K562 (cell line): ENCODE measurements around the gene CEP20. TPM values are rescaled to one million over a fixed set of nuclear protein-coding genes. Genes with fewer than 3 reads are reported as not detected.

Source experiments
- ATAC-seq: fragments of 200-7000 bp; cut with Tn5 transposase; 3 replicates; pipeline ENCODE4 v1.9.1; 2020; ENCODE audit warnings: moderate library complexity
- BruUV-seq: library from RNA; stranded (reverse); fragments of 400-500 nt; replicated peaks from 2 replicates; lab custom pipeline; 2021; lab: Mats Ljungman, UMichigan
- CTCF ChIA-PET: fragments of 300-600 bp; formaldehyde crosslinking; extraction: SDS; loops from one replicate; lab custom pipeline; 2021; ENCODE audit warnings: low intra/inter-chr PET ratio; lab: Yijun Ruan, JAX
- POLR2A ChIA-PET: fragments of 300-600, 350-650 bp; sonication (Branson Sonifier 250); formaldehyde crosslinking; extraction: SDS; loops from one replicate; lab custom pipeline; 2021; ENCODE audit warnings: antibody characterized with exemption, inconsistent platforms; lab: Yijun Ruan, JAX
- DNase-seq, 4 experiments: peaks; one replicate each; pipeline versions ENCODE4 v3.0.0 to v3.0.0-alpha.2; 2011 to 2018; ENCODE audit warnings: low spot score in 3 of 4, mixed read lengths in 3 of 4; ENCODE audit errors: extremely low read depth in 1 of 4
- FAIRE-seq: peaks from 2 replicates; lab custom pipeline; 2011; peaks lifted over from hg19 to GRCh38; lab: Jason Lieb, UNC
- H2AFZ ChIP-seq: 2 replicates; pipeline ENCODE4 v1.6.0; 2011; ENCODE audit warnings: low read depth, low read length, control low read depth, inconsistent platforms
- H3K27ac ChIP-seq: fragments of 200-600 bp; 3 replicates; pipeline ENCODE4 v1.8.0; 2011; ENCODE audit warnings: low read depth, mild to moderate bottlenecking, control low read depth, inconsistent platforms, low read length, moderate library complexity, mixed read lengths; ENCODE audit errors: extremely low read depth
- H3K27me3 ChIP-seq, 2 experiments: fragments of 300-600 bp in 1 of 2; 2 replicates in 1 of 2; 3 replicates in 1 of 2; pipeline versions ENCODE4 v1.6.0 to v1.8.0; 2011; ENCODE audit warnings: inconsistent platforms in 2 of 2, low read length in 2 of 2, mild to moderate bottlenecking in 1 of 2, mixed read lengths in 1 of 2, moderate library complexity in 1 of 2; ENCODE audit not compliant: control insufficient read depth in 2 of 2, insufficient read depth in 2 of 2
- H3K36me3 ChIP-seq: fragments of 300-600 bp; 3 replicates; pipeline ENCODE4 v1.8.0; 2011; ENCODE audit warnings: mild to moderate bottlenecking, low read length, inconsistent platforms; ENCODE audit not compliant: control insufficient read depth, insufficient read depth
- H3K4me1 ChIP-seq, 2 experiments: fragments of 200-600 bp in 1 of 2; replicated peaks in 1 of 2; 2 replicates in 1 of 2; 3 replicates in 1 of 2; pipeline versions ENCODE4 v1.5.1 to v1.8.0; 2011; ENCODE audit warnings: inconsistent platforms in 2 of 2, low read length in 2 of 2, mild to moderate bottlenecking in 1 of 2, mixed read lengths in 1 of 2, moderate library complexity in 1 of 2; ENCODE audit not compliant: control insufficient read depth in 2 of 2, insufficient read depth in 2 of 2
- H3K4me2 ChIP-seq: 2 replicates; pipeline ENCODE4 v1.6.1; 2011; ENCODE audit warnings: low read length, control low read depth, inconsistent platforms, mixed read lengths; ENCODE audit not compliant: insufficient read depth
- H3K4me3 ChIP-seq: fragments of 200-600 bp; sonication (generic), shearing (Covaris generic); 2 replicates; pipeline ENCODE4 v1.5.1; 2016; ENCODE audit warnings: control low read depth, inconsistent platforms
- H3K79me2 ChIP-seq: fragments of 200-600 bp; 3 replicates; pipeline ENCODE4 v1.8.0; 2011; ENCODE audit warnings: low read length, inconsistent platforms; ENCODE audit not compliant: control insufficient read depth, insufficient read depth
- H3K9ac ChIP-seq, 2 experiments: 2 replicates each; pipeline versions ENCODE4 v1.6.0 to v1.6.1; 2011; ENCODE audit warnings: low read depth in 2 of 2, low read length in 2 of 2, control low read depth in 1 of 2, inconsistent platforms in 1 of 2, mild to moderate bottlenecking in 1 of 2, mixed read lengths in 1 of 2; ENCODE audit not compliant: insufficient read depth in 1 of 2
- H3K9me1 ChIP-seq: one replicate; pipeline ENCODE4 v1.6.0; 2011; ENCODE audit warnings: inconsistent platforms, mild to moderate bottlenecking, low read length, moderate library complexity; ENCODE audit not compliant: control insufficient read depth, insufficient read depth
- H3K9me3 ChIP-seq: replicated peaks from 2 replicates; pipeline ENCODE4 v1.5.1; 2011; ENCODE audit warnings: low read depth, low read length, inconsistent platforms; ENCODE audit not compliant: control insufficient read depth, insufficient read depth
- H4K20me1 ChIP-seq: replicated peaks from 2 replicates; pipeline ENCODE4 v1.6.1; 2011; ENCODE audit warnings: low read length, inconsistent platforms, mixed read lengths; ENCODE audit not compliant: control insufficient read depth, insufficient read depth
- ADNP ChIP-seq: fragments of 200-800 bp; sonication (Bioruptor generic); IDR thresholded peaks from 2 replicates; pipeline ENCODE4 v1.6.1; 2016; ENCODE audit warnings: missing genetic modification characterization, missing compliant biosample characterization
- FOXM1 ChIP-seq, 2 experiments: fragments of 450-650 bp in 1 of 2; sonication (generic) in 1 of 2; formaldehyde crosslinking in 1 of 2; IDR thresholded peaks; 2 replicates each; pipeline versions ENCODE4 v1.6.1 to v1.9.0; 2017 to 2022; ENCODE audit warnings: low read depth in 2 of 2, mild to moderate bottlenecking in 2 of 2, missing genetic modification reagents in 1 of 2, moderate library complexity in 1 of 2
- HDAC2 ChIP-seq: fragments of 450-650 bp; IDR thresholded peaks from 2 replicates; pipeline ENCODE4 v1.6.1; 2016; ENCODE audit warnings: mild to moderate bottlenecking
- IRF1 ChIP-seq: sonication (generic); formaldehyde crosslinking; IDR thresholded peaks from 2 replicates; pipeline ENCODE4 v1.8.0; 2022; ENCODE audit warnings: missing genetic modification reagents, mild to moderate bottlenecking, borderline replicate concordance
- MBD1 ChIP-seq: fragments of 250-450 bp; sonication (Bioruptor Pico); IDR thresholded peaks from 2 replicates; pipeline ENCODE4 v1.8.0; 2022; ENCODE audit warnings: inconsistent platforms
- RBBP5 ChIP-seq: fragments of 200-600 bp; sonication (generic); IDR thresholded peaks from 2 replicates; pipeline ENCODE4 v1.6.1; 2012; ENCODE audit warnings: borderline replicate concordance, mild to moderate bottlenecking, low read length, control low read depth, inconsistent platforms; ENCODE audit not compliant: insufficient read depth, poor library complexity, severe bottlenecking
- RCOR1 ChIP-seq, 2 experiments: IDR thresholded peaks; 2 replicates each; pipeline ENCODE4 v1.6.1; 2012; ENCODE audit warnings: low read depth in 2 of 2, low read length in 2 of 2, borderline replicate concordance in 1 of 2, improper control_type of control experiment in 1 of 2
- SMAD3 ChIP-seq: fragments of 450-650 bp; formaldehyde crosslinking; conservative IDR thresholded peaks from 2 replicates; pipeline ENCODE4 v1.4.0; 2020; ENCODE audit warnings: mild to moderate bottlenecking
- SMARCA5 ChIP-seq: fragments of 450-650 bp; IDR thresholded peaks from 2 replicates; pipeline ENCODE4 v1.6.1; 2016
- THAP12 ChIP-seq: fragments of 250-450 bp; sonication (Bioruptor Pico); IDR thresholded peaks from 2 replicates; pipeline ENCODE4 v1.9.0; 2021; ENCODE audit warnings: mild to moderate bottlenecking, inconsistent platforms
- TRIM24 ChIP-seq, 2 experiments: fragments of 450-650 bp; IDR thresholded peaks; 2 replicates each; pipeline ENCODE4 v1.6.1; 2016
- ZFP36 ChIP-seq: fragments of 150-350 bp; IDR thresholded peaks from 2 replicates; pipeline ENCODE4 v1.6.1; 2018; ENCODE audit warnings: low read length, low read depth; ENCODE audit not compliant: partially characterized antibody
- ZKSCAN1 ChIP-seq: fragments of 150-350 bp; IDR thresholded peaks from 2 replicates; pipeline ENCODE4 v1.6.1; 2016; ENCODE audit warnings: low read depth, low read length
- WGBS: fragments of 100-300 bp; shearing (Covaris generic); methylation state at CpG from one replicate; pipeline ENCODE4 v1.1.6; 2016; ENCODE audit warnings: low coverage, mixed read lengths; ENCODE audit not compliant: insufficient coverage; ENCODE audit errors: missing lambda C conversion rate; 5-methylcytosine and 5-hydroxymethylcytosine counted together
- in situ Hi-C: fragments of 300-500 bp; cut with MboI; formaldehyde crosslinking; loops from 4 replicates; pipeline ENCODE4 v1.15.0; 2018; ENCODE audit warnings: inconsistent platforms, mixed read lengths
- intact Hi-C: fragments of 100-400 bp; cut with micrococcal nuclease; formaldehyde crosslinking; loops from 2 replicates; pipeline ENCODE4 v1.14.2; 2022
- polyA plus RNA-seq, 8 experiments: library from polyadenylated mRNA; depleted of rRNA in 4 of 8; stranded (reverse) in 5 of 8; unstranded in 3 of 8; fragments of >200 nt; fragmentation: Nextera tagmentation in 2 of 8; fragmentation: Illumina TruSeq in 1 of 8; extraction: Ambion mirVana in 2 of 8; extraction: Trizol in 1 of 8; gene quantifications; 2 replicates each; pipeline versions ENCODE4 v1.2.1 to v1.2.3, GENCODE V29; 2011 to 2014; ENCODE audit warnings: inconsistent platforms in 1 of 8, missing spikeins in 1 of 8
- total RNA-seq, 7 experiments: library from RNA; depleted of rRNA in 6 of 7; stranded (reverse); fragments of >200 nt in 6 of 7; fragmentation: Illumina TruSeq in 2 of 7; extraction: Trizol in 2 of 7; gene quantifications; 2 replicates each; pipeline versions ENCODE4 v1.2.1 to v1.2.3, GENCODE V29; 2011 to 2021; ENCODE audit warnings: low replicate concordance in 1 of 7

CEP20 gene
- total and polyA plus RNA-seq, 9 of the 15 experiments (the other 6 are each of a cell fraction or from before 2014, with no cell fraction given) = 41.3 to 150 (median 104) TPM

GRCh38 chr16:15827709-15828343 is 60.6 kb downstream of the CEP20 start:
- Histone ChIP-seq H3K4me2 (no peak overlapping the region), H3K9ac (no peak overlapping the region), H4K20me1 (no peaks in the 10 kb centered on the region), H3K79me2 (no peaks in the 10 kb centered on the region), H3K27me3 (peaks cover 10 to 55% of the 10 kb centered on the region in 2 experiments; a peak in 4 of 5 replicates), H3K4me1 (0 out of 5 replicates have a peak, but pooled peaks cover 0 to 1% of the 10 kb centered on the region in 2 experiments), H3K27ac (no peak overlapping the region), H3K9me3 (no peaks in the 10 kb centered on the region), H3K9me1 (no peaks in the 10 kb centered on the region), H3K4me3 (no peak overlapping the region), H3K36me3 (no peaks in the 10 kb centered on the region), H2AFZ (no peak overlapping the region)
- ATAC-seq (no peak), DNase-seq (no peak), FAIRE-seq (no peak)
- no TSS peak for BruUV-seq
- 9% methylated on average over 11 of the region's 11 CpGs for WGBS
- CTCF ChIA-PET = no interaction called here
- in situ Hi-C loops (no loop called here), intact Hi-C loops (no loop called here)
- POLR2A ChIA-PET = no interaction called here
- TF ChIP-seq ADNP (tag) (peak; percentile 58; the same call in 1 of the 2 replicates), MBD1 (CRISPR knock-in tag) (no peak), SMARCA5 (no peak), HDAC2 (0 out of 2 replicates have a peak, but pooled peaks have one; percentile 35), TRIM24 (IDR thresholded peaks at IDR 0.05) (no peak), THAP12 (CRISPR knock-in tag) (no peak), IRF1 (no peak), SMAD3 (CRISPR knock-in tag) (no peak), RBBP5 (no peak), FOXM1 (IDR thresholded peaks at IDR 0.05; ENCODE audit: low read depth) (no peak), FOXM1 (CRISPR knock-in tag; IDR thresholded peaks at IDR 0.05; ENCODE audit: low read depth) (no peak), RCOR1 (IDR thresholded peaks at IDR 0.05; ENCODE audit: borderline replicate concordance in 1 of 2, low read depth in 2 of 2, low read length in 2 of 2) (0 out of 4 replicates have a peak, but pooled peaks of 1 of the 2 experiments have one; percentile 30), ZFP36 (peak; percentile 76), ZKSCAN1 (no peak)
